HG03045 (cell line): ENCODE data around the gene GAS1.

Experiments used
- ATAC-seq: cut with Tn5 transposase; IDR thresholded peaks from one replicate; pipeline ENCODE4 v1.9.1; 2021; ENCODE audit warnings: mild to moderate bottlenecking, moderate library complexity; ENCODE audit not compliant: unreplicated experiment

Gene GAS1

DNA sequence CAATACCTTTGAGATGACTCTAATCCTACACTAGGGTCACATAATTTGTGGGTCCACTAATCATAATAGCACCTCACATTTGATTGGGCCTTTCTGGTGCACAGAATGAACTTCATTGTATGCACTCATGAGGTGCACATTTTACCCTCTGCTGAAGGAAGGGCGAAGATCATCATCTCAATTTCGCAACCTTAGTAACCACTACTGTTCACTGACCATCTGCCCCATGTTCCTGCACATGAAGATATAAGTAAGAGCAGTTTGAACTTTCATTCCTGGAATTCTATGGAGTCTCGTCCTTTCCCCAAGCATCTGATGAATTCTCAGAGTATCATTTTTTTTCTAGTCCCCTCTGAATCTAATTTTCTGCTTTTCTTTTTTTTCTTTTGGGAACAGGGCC, 21.2 kb downstream of the GAS1 start:
- ATAC-seq: no peak

DNA sequence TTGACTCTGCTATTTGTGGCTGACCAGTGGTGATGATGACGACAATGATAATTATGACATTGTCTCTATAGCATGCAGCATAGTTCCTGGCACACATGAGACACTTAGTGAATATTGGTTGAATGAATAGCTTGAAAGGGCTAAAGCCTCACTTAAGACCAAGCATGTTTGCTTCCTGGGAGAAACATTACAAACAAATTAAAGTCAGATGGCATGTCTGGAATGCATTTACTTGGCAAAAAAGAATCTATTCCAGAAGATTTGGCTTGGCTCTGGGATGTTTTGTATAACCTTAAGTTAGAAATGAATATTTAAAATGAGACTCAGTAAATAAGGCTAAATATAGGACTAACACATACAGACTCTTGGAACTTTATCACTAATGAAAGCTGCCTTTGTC, 21.6 kb downstream of the GAS1 start:
- ATAC-seq: no peak

DNA sequence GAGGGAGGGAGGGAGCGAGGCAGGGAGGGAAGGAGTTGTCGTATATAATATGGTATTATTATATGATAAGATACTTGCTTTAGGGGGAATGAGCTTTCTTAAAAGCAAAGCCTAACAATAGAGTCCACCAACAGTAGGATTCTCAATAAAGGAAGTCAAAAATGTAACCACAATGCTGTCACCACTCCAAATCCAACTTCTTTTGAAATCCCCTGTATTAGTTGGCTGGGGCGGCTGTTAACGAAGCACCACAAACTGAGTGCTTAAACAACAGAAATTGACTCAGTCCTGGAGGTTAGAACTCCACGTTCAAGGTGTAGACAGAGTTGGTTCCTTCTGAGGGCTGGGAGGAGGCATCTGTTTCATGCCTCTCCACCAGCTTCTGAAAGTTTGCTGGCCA, 23.1 kb downstream of the GAS1 start:
- ATAC-seq: no peak

GRCh38 chr9:86921151-86921923, 26.0 kb downstream of the GAS1 start:
- no peak for ATAC-seq

GRCh38 chr9:86918556-86918955, 28.8 kb downstream of the GAS1 start:
- ATAC-seq: no peak

- ATAC-seq: no peak
Observed at GRCh38 chr9:86912210-86912609, 35.1 kb downstream of the GAS1 start.

DNA sequence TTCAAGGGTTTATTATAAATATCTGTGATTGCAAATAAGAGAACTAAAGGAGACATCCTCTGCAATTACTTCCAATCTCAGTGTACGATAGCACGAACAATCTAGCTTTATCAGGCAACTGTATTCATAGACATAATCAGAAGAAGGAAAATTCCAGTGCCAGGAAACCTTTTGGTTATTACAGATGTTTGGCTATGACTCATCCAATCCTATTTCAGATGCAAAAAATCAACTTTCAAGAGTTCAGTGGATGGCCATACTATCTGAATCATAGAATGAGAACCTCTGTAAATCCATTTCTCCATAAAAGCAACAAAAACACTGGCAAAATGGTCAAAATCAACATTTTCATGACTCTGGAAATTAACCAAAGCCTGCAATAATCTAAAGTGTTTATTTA, 37.9 kb downstream of the GAS1 start:
- no peak for ATAC-seq

GRCh38 chr9:86908261-86908660, 39.0 kb downstream of the GAS1 start:
- no peak for ATAC-seq

GRCh38 chr9:86907346-86907745, 40.0 kb downstream of the GAS1 start:
- ATAC-seq: no peak

DNA sequence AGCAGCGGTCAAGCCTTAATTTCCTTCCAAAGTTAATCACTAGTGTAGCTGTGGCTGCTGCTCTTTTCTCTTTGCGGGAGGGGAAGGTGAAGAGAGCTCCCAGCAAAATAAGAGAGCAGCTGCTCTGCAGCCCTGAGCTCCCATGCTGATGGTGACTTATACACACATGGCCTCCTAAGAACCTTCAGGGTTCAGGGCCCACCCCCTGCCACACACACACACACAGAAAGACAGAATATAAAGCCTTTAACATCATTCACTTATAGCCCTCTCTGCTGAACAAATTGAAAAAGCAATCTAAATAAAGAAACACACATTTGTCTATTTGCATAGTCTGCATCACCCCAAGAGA, 43.6 kb downstream of the GAS1 start:
- ATAC-seq: no peak

DNA sequence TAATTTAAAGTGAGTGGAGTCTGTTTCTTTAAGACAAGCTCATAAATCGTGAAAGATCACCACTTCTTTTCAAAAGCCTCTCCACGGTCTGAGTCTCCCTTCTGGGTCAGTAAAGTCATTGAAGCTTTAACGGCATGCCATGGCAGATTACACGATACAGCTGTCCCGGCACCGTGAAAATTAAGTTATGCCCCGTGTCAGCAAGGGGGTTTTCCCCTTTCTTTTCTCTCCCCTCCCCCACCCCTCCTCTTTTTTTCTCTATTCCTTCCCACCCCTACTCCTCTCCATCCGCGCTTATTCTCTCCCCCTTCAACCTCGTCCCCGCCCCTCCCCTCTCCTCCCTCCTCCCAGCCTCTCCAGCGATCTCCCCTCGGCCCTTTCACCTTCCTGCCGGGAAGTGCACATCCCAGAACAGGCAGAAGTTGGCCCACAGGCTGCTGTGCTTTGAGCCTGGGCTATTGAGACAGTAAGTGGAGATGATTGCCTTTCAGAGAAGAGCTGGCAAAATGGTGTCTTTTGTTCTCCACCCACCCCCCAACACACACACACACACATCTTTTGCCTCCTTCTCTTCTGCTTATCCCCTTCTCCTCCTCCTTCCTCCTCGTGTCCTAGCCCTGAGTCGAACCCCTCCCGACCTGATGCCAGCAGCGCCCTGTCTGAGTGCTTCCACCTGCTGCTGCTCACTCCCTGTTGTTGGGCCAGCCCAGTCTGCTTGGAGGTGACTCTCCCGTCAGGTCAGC, 44.1 kb downstream of the GAS1 start:
- ATAC-seq: no peak

DNA sequence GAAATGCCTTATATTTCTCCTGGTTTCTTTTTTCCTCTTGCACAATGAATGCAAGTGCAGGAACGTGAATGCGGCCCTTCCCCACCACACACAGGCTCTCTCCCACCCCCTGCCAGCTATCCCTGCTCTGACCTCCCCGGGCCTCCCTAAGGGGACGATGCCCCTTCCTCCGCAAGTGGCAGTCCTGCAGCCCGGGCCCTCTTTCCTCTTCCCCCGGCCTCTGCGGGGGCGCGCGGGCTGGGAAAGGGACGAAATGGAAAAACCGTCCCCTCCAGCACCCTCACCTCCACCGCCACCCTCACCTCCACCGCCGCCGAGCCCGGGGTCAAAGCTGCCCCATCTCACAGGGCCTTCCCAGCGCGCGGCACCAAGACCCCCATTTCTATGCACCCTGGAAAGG, 44.7 kb downstream of the GAS1 start:
- ATAC-seq: no peak

- no peak for ATAC-seq
Observed at GRCh38 chr9:86902176-86902575, 45.1 kb downstream of the GAS1 start.

DNA sequence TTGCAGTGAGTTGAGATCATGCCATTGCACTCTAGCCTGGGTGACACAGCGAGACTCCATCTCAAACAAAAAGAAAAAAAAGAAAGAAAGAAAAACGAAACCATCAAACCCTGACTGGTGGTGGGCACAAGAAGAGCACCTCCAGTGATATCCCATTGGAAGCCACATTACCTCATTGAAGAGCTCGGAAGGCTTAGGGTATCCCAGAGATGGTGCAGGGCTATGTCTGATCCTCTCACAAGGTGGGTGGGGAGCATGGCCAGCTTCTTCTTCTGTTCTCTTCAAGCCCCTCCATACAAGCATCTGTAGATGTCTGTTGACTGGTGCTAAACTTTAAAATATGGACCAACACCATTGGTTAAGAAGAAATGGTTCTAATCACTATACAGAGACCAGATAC, 45.8 kb downstream of the GAS1 start:
- no peak for ATAC-seq
